HG03064 (cell line): ENCODE measurements around the gene GLP1R.

Experiments
- ATAC-seq: cut with Tn5 transposase; IDR thresholded peaks from one replicate; pipeline ENCODE4 v1.9.1; 2021; ENCODE audit warnings: low read depth; ENCODE audit not compliant: unreplicated experiment

The GLP1R gene

GRCh38 chr6:39043776-39044175 is 4.8 kb upstream of the GLP1R start:
- no peak for ATAC-seq

GRCh38 chr6:39044181-39044580 is 4.4 kb upstream of the GLP1R start:
- ATAC-seq = no peak

- ATAC-seq = no peak
These were observed 900 bp upstream of the GLP1R start for GRCh38 chr6:39047434-39048327.

GRCh38 chr6:39049575-39050283 is 1.1 kb downstream of the GLP1R start:
- ATAC-seq = no peak

GRCh38 chr6:39050453-39051112 is 2.0 kb downstream of the GLP1R start:
- no peak for ATAC-seq

- no peak for ATAC-seq
These were observed 3.0 kb downstream of the GLP1R start for GRCh38 chr6:39051399-39052122.

- ATAC-seq = no peak
These were observed 4.5 kb downstream of the GLP1R start for GRCh38 chr6:39053016-39053624.

- no peak for ATAC-seq
These were observed 5.4 kb downstream of the GLP1R start for GRCh38 chr6:39053854-39054576.

GRCh38 chr6:39054577-39055142 is 6.1 kb downstream of the GLP1R start:
- ATAC-seq = no peak

- no peak for ATAC-seq
These were observed 7.1 kb downstream of the GLP1R start for GRCh38 chr6:39055661-39056060.

- no peak for ATAC-seq
These were observed 7.6 kb downstream of the GLP1R start for GRCh38 chr6:39056191-39056590.

GRCh38 chr6:39056681-39057080 is 8.1 kb downstream of the GLP1R start:
- ATAC-seq = no peak

- ATAC-seq = no peak
These were observed 8.9 kb downstream of the GLP1R start for GRCh38 chr6:39057251-39058155.

- no peak for ATAC-seq
These were observed 10.0 kb downstream of the GLP1R start for GRCh38 chr6:39058471-39059147.

- no peak for ATAC-seq
These were observed 11.1 kb downstream of the GLP1R start for GRCh38 chr6:39059496-39060310.

GRCh38 chr6:39060467-39061160 is 12.0 kb downstream of the GLP1R start:
- ATAC-seq = no peak
